Kidney epithelial cell (primary cell): Measurements from ENCODE around the gene SCYGR8. TPM values are rescaled to one million over a fixed set of nuclear protein-coding genes. Genes with fewer than 3 reads are reported as not detected.

Experiments
- DNase-seq: peaks from one replicate; pipeline ENCODE4 v3.0.0-alpha.2; 2010; ENCODE audit warnings: low read depth
- H3K27me3 ChIP-seq: 2 replicates; pipeline ENCODE4 v1.6.0; 2011; ENCODE audit warnings: low read length; ENCODE audit not compliant: control insufficient read depth, insufficient read depth
- H3K36me3 ChIP-seq: 2 replicates; pipeline ENCODE4 v1.5.1; 2011; ENCODE audit warnings: low read length; ENCODE audit not compliant: control insufficient read depth, insufficient read depth
- H3K4me3 ChIP-seq: 2 replicates; pipeline ENCODE4 v1.5.1; 2011; ENCODE audit warnings: low read depth, mild to moderate bottlenecking, control low read depth, low read length
- total RNA-seq: library from RNA; depleted of rRNA; stranded (reverse); fragments of >200 nt; gene quantifications from 2 replicates; pipeline ENCODE4 v1.2.3, GENCODE V29; 2015
- TF ChIP-seq, protein P1 (sequence below): IDR thresholded peaks from 2 replicates; pipeline ENCODE4 v1.5.1; 2011; ENCODE audit warnings: mild to moderate bottlenecking, moderate library complexity, low read length, control low read depth, inconsistent platforms; ENCODE audit not compliant: insufficient read depth, poor library complexity, severe bottlenecking

SCYGR8 gene, protein sequence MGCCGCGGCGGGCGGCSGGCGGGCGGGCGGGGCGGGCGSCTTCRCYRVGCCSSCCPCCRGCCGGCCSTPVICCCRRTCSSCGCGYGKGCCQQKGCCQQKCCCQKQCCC
- not detected in 2 replicates for total RNA-seq

DNA sequence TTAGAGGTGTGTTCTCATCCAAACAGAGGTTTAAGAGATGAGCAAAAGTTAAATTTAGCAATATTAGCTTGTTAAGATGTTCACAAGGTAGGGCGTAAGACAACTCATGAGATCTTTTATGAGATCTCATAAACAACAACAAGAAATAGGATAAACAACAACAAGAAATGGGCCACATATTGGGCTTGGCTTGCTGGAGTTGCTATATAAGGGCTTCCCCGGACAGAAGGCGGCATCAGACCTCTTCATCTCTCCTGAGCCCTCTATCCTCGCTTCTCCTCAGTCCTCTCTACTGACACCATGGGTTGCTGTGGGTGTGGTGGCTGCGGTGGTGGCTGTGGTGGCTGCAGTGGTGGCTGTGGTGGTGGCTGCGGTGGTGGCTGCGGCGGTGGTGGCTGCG is at the start of gene SCYGR8:
SCYGR8 (plus strand) TSS at position 301 of the 400 bp plus-strand sequence; CDS start at position 301, 0 bp downstream.
- no peak for DNase-seq
- H3K4me3 ChIP-seq, result no peak within 1 kb of the TSS
- no peaks in the 10 kb centered on the region for H3K27me3 ChIP-seq
- H3K36me3 ChIP-seq, result no peaks in the 10 kb centered on the region
- TF ChIP-seq, protein P1, sequence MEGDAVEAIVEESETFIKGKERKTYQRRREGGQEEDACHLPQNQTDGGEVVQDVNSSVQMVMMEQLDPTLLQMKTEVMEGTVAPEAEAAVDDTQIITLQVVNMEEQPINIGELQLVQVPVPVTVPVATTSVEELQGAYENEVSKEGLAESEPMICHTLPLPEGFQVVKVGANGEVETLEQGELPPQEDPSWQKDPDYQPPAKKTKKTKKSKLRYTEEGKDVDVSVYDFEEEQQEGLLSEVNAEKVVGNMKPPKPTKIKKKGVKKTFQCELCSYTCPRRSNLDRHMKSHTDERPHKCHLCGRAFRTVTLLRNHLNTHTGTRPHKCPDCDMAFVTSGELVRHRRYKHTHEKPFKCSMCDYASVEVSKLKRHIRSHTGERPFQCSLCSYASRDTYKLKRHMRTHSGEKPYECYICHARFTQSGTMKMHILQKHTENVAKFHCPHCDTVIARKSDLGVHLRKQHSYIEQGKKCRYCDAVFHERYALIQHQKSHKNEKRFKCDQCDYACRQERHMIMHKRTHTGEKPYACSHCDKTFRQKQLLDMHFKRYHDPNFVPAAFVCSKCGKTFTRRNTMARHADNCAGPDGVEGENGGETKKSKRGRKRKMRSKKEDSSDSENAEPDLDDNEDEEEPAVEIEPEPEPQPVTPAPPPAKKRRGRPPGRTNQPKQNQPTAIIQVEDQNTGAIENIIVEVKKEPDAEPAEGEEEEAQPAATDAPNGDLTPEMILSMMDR, result no peak

DNA sequence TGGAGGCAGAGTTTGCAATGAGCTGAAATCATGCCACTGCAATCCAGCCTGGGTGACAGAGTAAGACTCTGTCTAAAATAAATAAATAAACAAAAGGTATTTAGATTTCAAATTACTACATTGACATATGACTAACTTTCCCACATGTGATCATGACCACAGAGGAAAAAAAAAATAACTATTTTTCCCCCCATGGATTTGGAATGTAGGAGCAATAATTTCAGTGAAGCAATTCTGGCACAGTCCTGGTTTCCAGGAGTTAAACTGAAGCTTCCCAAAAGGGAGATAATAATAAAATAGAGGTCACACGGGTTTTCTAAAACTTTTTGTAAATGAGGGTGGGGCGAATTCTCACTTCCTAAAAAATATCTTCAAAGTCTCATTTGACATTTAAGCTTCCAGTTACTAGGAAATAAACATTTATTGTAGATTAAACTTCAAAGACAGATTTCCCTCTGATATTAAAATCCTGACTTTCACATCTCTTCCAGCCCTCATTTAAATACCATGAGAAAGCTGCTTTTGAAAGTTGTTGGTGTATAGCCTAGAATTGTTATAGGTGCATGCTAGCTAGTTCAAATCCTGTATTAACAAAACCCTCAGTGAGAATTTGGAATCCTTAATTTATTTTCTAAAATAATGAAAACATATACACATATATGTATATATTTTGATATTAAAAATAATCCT is 48.6 kb upstream of the SCYGR8 start:
- Histone ChIP-seq H3K4me3 (no peak overlapping the region), H3K27me3 (no peaks in the 10 kb centered on the region), H3K36me3 (no peaks in the 10 kb centered on the region)
- TF ChIP-seq, protein P1, result no peak
- no peak for DNase-seq

DNA sequence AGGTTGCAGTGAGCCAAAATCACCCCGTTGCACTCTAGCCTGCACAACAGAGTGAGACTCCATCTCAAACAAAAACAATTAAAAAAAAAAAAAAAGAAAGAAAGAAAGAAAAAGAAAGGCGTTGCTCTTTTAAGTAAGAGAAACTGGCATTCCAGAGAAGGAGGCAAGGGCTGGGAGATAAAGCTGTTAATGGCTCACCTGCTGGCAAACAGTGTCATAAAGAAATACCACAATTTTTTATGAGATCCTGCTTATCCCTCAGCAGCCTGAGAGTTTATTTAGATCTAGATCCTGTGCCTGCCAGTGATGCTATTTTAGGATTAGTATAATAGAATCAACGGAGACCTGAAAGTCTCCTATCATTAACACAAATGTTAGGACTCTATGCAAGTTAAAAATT is 44.1 kb upstream of the SCYGR8 start:
- H3K36me3 ChIP-seq, result no peaks in the 10 kb centered on the region
- no peaks in the 10 kb centered on the region for H3K27me3 ChIP-seq
- DNase-seq, result no peak
- no peak overlapping the region for H3K4me3 ChIP-seq
- TF ChIP-seq, protein P1, result no peak

DNA sequence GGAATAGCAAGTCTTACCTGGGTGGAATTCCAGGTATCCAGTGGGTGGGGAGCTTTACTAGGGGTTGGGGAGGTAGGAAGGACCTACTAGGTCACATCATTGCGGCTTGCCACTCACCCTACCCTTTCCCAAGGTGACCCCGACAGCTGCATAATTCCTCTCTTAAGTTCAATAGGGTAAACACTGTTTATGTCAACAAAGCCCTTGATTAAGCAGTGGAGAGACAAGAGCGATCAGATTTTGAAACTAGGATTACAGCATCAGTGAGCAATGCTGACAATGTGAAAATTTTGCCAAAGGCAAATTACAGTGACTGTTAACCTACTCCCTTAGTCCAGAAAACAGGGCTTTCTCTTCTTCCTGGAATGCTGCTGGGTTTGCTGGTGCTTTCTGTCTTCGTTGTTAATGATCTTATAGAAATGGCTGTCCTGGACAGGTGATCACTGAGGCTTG is 42.4 kb upstream of the SCYGR8 start:
- Histone ChIP-seq H3K4me3 (no peak overlapping the region), H3K27me3 (no peaks in the 10 kb centered on the region), H3K36me3 (no peaks in the 10 kb centered on the region)
- TF ChIP-seq, protein P1, result no peak
- DNase-seq, result no peak

DNA sequence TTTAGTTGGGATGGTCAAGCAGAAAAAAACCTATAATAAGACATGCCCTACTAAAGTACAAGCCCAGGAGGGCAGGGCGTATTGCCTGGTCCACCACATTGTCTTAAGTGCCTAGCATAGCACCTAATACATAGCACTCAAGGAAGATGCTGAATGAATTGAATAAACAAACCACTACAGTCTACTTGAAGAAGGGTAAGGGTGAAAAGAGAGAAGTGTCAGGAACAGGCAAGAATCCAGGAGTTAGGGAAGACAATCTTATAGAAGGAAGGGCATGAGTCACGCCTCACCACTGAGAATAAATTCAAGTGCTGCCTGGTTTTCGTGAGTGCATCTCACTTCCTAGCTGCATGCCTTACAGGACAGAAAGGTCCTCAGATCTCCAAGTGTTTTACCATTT is 41.7 kb upstream of the SCYGR8 start:
- H3K36me3 ChIP-seq, result no peaks in the 10 kb centered on the region
- no peaks in the 10 kb centered on the region for H3K27me3 ChIP-seq
- no peak for DNase-seq
- TF ChIP-seq, protein P1, result no peak
- no peak overlapping the region for H3K4me3 ChIP-seq

DNA sequence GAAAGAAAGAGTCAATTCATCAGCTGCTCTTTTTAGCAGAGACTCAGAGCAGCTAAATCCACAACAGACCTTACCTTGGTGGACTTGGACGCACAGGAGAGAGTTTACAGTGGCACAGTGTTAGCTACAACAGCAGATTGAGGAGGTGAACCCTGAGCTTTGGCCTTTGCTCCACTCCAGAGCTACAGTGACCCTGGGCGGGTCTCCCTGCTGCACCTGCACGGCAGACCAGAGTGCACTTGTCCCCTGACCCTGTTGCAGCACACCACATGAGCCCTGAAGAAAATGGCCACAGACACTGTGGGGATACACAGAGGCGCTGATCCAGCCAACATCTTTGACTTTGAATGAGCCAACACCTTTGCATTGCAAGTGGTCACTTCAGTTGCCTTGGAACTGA is 38.8 kb upstream of the SCYGR8 start:
- Histone ChIP-seq H3K4me3 (no peak overlapping the region), H3K36me3 (no peaks in the 10 kb centered on the region), H3K27me3 (no peaks in the 10 kb centered on the region)
- no peak for DNase-seq
- TF ChIP-seq, protein P1, result no peak
